ENCODE results near the gene FEN1. TPM values are rescaled to one million over a fixed set of nuclear protein-coding genes. Genes with fewer than 3 reads are reported as not detected.

The FEN1 gene
- total RNA-seq, 1 experiment from 2014 or later, result 86.1 TPM

DNA sequence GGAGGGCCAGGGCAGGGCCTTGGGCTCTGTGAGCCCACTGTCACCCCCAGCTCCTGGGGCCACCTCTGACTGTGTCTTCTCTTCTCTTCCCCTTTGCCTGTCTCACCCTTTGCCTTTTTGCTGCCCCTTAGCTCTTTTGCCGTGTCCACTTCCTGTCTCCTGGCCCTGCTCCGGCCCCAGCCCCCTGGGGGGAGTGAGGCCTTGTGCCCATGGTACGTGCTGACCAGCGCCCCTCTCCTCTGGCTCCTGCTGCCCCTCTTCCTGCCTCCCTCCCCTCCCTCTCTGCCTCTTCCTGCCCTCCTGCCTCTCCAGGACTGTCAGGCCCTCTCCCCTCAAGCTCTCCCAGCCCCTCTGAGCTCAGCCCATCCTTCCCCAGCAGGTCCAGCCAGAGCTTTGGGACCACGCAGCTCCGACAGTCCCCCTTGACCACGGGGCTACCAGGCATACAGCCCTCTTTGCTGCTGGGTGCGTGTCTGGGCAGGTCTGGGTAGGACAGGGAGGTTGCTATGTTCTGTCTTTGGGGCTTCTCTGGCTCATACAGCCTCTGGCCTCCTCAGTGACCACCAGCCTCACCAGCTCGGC, 12.0 kb upstream of the FEN1 start:
- POLR2A ChIA-PET, result interaction anchor here (0.9 kb wide), 1 partner anchor 33 kb away, joined by 3 read pairs; no protein-coding TSS in a partner anchor
- intact Hi-C loops (cut with micrococcal nuclease; ENCODE audit: unreplicated experiment), result no loop called here
- H3K36me3 ChIP-seq (ENCODE audit: control insufficient read depth, insufficient read depth, low read length), result peaks cover 8% of the 10 kb centered on the region
- H3K9me3 ChIP-seq, result no peaks in the 10 kb centered on the region
- Mint-ChIP-seq H3K27me3 (ENCODE audit: insufficient read depth, unreplicated experiment) (no peaks in the 10 kb centered on the region), H3K36me3 (ENCODE audit: insufficient read depth, unreplicated experiment) (peaks cover 87% of the 10 kb centered on the region), H3K4me3 (ENCODE audit: unreplicated experiment) (no peak overlapping the region), H3K27ac (ENCODE audit: unreplicated experiment) (no peak overlapping the region), H3K9me3 (ENCODE audit: unreplicated experiment) (no peaks in the 10 kb centered on the region), H3K4me1 (ENCODE audit: low read depth, unreplicated experiment) (no peaks in the 10 kb centered on the region)
- TF ChIP-seq, protein P1, sequence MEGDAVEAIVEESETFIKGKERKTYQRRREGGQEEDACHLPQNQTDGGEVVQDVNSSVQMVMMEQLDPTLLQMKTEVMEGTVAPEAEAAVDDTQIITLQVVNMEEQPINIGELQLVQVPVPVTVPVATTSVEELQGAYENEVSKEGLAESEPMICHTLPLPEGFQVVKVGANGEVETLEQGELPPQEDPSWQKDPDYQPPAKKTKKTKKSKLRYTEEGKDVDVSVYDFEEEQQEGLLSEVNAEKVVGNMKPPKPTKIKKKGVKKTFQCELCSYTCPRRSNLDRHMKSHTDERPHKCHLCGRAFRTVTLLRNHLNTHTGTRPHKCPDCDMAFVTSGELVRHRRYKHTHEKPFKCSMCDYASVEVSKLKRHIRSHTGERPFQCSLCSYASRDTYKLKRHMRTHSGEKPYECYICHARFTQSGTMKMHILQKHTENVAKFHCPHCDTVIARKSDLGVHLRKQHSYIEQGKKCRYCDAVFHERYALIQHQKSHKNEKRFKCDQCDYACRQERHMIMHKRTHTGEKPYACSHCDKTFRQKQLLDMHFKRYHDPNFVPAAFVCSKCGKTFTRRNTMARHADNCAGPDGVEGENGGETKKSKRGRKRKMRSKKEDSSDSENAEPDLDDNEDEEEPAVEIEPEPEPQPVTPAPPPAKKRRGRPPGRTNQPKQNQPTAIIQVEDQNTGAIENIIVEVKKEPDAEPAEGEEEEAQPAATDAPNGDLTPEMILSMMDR (IDR thresholded peaks at IDR 0.05; ENCODE audit: insufficient read depth in 1 of 2, low read depth in 1 of 2, low read length in 1 of 2, severe bottlenecking in 1 of 2, unreplicated experiment in 1 of 2), result no peak
- H3K27me3 ChIP-seq (replicated peaks; ENCODE audit: control insufficient read depth, insufficient read depth, low read length), result no peaks in the 10 kb centered on the region
- no peaks in the 10 kb centered on the region for H3K4me1 ChIP-seq
- BruUV-seq (replicated peaks), result no TSS peak
- CTCF ChIA-PET, result interaction anchor here (0.9 kb wide), 1 partner anchor 33 kb away, joined by 3 read pairs; no protein-coding TSS in a partner anchor
- DNase-seq, result no peak
- H3K4me3 ChIP-seq (ENCODE audit: low read depth, low read length), result no peak overlapping the region

GRCh38 chr11:61781585-61781984, 11.1 kb upstream of the FEN1 start:
- Mint-ChIP-seq H3K9me3 (ENCODE audit: unreplicated experiment) (no peaks in the 10 kb centered on the region), H3K36me3 (ENCODE audit: insufficient read depth, unreplicated experiment) (peaks cover 85% of the 10 kb centered on the region), H3K4me3 (ENCODE audit: unreplicated experiment) (no peak overlapping the region), H3K4me1 (ENCODE audit: low read depth, unreplicated experiment) (no peaks in the 10 kb centered on the region), H3K27me3 (ENCODE audit: insufficient read depth, unreplicated experiment) (no peaks in the 10 kb centered on the region), H3K27ac (ENCODE audit: unreplicated experiment) (no peak overlapping the region)
- Histone ChIP-seq H3K27me3 (replicated peaks; ENCODE audit: control insufficient read depth, insufficient read depth, low read length) (no peaks in the 10 kb centered on the region), H3K4me3 (ENCODE audit: low read depth, low read length) (no peak overlapping the region), H3K36me3 (ENCODE audit: control insufficient read depth, insufficient read depth, low read length) (peaks cover 7% of the 10 kb centered on the region), H3K4me1 (no peaks in the 10 kb centered on the region), H3K9me3 (no peaks in the 10 kb centered on the region)
- CTCF ChIA-PET, result no interaction called here
- POLR2A ChIA-PET, result no interaction called here
- intact Hi-C loops (cut with micrococcal nuclease; ENCODE audit: unreplicated experiment), result no loop called here
- TF ChIP-seq, protein P1 (IDR thresholded peaks at IDR 0.05; ENCODE audit: insufficient read depth in 1 of 2, low read depth in 1 of 2, low read length in 1 of 2, severe bottlenecking in 1 of 2, unreplicated experiment in 1 of 2), result no peak
- BruUV-seq (replicated peaks), result no TSS peak
- DNase-seq, result no peak

DNA sequence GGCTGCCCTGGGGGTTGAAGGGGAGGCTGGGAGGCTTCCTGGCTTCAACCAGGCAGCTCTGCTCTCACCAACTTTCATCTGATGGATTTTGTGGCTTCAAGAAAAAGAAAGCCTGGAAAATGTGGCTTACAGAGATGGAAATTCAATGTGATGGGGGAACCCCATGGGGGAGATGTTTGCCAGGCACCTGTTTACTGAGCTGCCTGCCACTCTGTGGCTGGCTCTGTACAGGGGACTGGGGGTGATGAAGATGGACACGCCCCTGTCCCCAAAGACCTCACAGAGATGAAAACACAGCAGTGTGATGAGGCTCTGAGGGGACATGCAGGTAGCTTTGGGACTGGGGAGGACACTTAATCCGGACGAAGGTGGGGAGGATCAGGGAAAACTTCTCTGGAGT, 10.4 kb upstream of the FEN1 start:
- H3K4me3 Mint-ChIP-seq (ENCODE audit: unreplicated experiment), result no peak overlapping the region
- ChIA-PET CTCF (interaction anchor here (0.6 to 1.4 kb wide), 3 partner anchors 13 to 128 kb away, joined by 3 to 5 read pairs (median 3); no protein-coding TSS in a partner anchor), POLR2A (interaction anchor here (0.5 to 1.2 kb wide), 3 partner anchors 9 to 1061 kb away, joined by 3 to 5 read pairs (median 4); no protein-coding TSS in a partner anchor)
- BruUV-seq (replicated peaks), result no TSS peak
- Histone ChIP-seq H3K9me3 (no peaks in the 10 kb centered on the region), H3K27me3 (replicated peaks; ENCODE audit: control insufficient read depth, insufficient read depth, low read length) (no peaks in the 10 kb centered on the region), H3K4me1 (no peaks in the 10 kb centered on the region), H3K4me3 (ENCODE audit: low read depth, low read length) (no peak overlapping the region), H3K36me3 (ENCODE audit: control insufficient read depth, insufficient read depth, low read length) (peaks cover 4% of the 10 kb centered on the region)
- intact Hi-C loops (cut with micrococcal nuclease; ENCODE audit: unreplicated experiment), result no loop called here
- H3K27ac Mint-ChIP-seq (ENCODE audit: unreplicated experiment), result peak overlapping the region; percentile 9
- H3K36me3 Mint-ChIP-seq (ENCODE audit: insufficient read depth, unreplicated experiment), result peaks cover 85% of the 10 kb centered on the region
- TF ChIP-seq, protein P1 (IDR thresholded peaks at IDR 0.05; ENCODE audit: insufficient read depth in 1 of 2, low read depth in 1 of 2, low read length in 1 of 2, severe bottlenecking in 1 of 2, unreplicated experiment in 1 of 2), result no peak
- no peaks in the 10 kb centered on the region for H3K9me3 Mint-ChIP-seq (ENCODE audit: unreplicated experiment)
- H3K4me1 Mint-ChIP-seq (ENCODE audit: low read depth, unreplicated experiment), result no peaks in the 10 kb centered on the region
- DNase-seq, result no peak
- H3K27me3 Mint-ChIP-seq (ENCODE audit: insufficient read depth, unreplicated experiment), result no peaks in the 10 kb centered on the region

Data from Caco-2 (cell line).